Chondrocyte (in vitro differentiated cells): ENCODE results near the gene BAG1. TPM values are rescaled to one million over a fixed set of nuclear protein-coding genes. Genes with fewer than 3 reads are reported as not detected.

Experiments used
- DNase-seq: peaks from one replicate; pipeline ENCODE4 v3.0.0; 2021; ENCODE audit warnings: mixed read lengths, low spot score
- H3K27ac Mint-ChIP-seq: one replicate; pipeline ENCODE4 v1.8.0; 2021; ENCODE audit warnings: mild to moderate bottlenecking, moderate library complexity, mixed read lengths; ENCODE audit not compliant: unreplicated experiment
- H3K27me3 Mint-ChIP-seq: 2 replicates; pipeline ENCODE4 v1.8.0; 2021; ENCODE audit warnings: low read depth, mixed read lengths
- H3K36me3 Mint-ChIP-seq: 2 replicates; pipeline ENCODE4 v1.8.0; 2021; ENCODE audit warnings: low read depth, mixed read lengths
- H3K4me1 Mint-ChIP-seq: 2 replicates; pipeline ENCODE4 v1.8.0; 2021; ENCODE audit warnings: low read depth, mild to moderate bottlenecking, mixed read lengths
- H3K4me3 Mint-ChIP-seq: one replicate; pipeline ENCODE4 v1.8.0; 2021; ENCODE audit warnings: mild to moderate bottlenecking, moderate library complexity, mixed read lengths; ENCODE audit not compliant: unreplicated experiment
- H3K9me3 Mint-ChIP-seq: 2 replicates; pipeline ENCODE4 v1.8.0; 2021; ENCODE audit warnings: low read depth, mixed read lengths
- total RNA-seq: library from RNA; stranded (reverse); gene quantifications from 3 replicates; pipeline ENCODE4 v1.2.1, GENCODE V29; 2021
- TF ChIP-seq, protein P1 (sequence below): fragments of 200-600 bp; sonication (generic); IDR thresholded peaks from 2 replicates; pipeline ENCODE4 v1.5.0; 2021; ENCODE audit warnings: antibody characterized with exemption, mild to moderate bottlenecking, moderate library complexity

BAG1 gene
- total RNA-seq, 1 donor from 2014 or later: 51.1 TPM

DNA sequence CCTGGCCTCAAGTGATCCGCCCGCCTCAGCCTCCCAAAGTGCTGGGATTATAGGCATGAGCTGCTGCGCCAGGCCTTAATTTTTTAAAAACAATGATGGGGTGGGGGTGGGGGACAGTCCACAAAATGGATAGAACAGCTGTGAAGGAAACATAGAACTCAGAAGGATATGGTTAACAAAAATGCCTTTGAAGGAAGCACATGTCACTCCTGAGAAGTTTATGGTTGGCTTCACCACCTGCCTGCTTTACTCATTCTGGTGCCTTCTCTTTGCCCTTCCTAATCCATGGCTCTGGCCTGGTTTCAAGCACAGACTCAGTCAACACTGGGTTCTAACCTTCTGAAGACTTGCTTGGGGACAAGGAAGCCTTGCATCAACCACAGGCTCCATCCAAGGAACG is 10.3 kb downstream of the BAG1 start:
- H3K4me3 Mint-ChIP-seq: no peak overlapping the region
- H3K4me1 Mint-ChIP-seq: no peaks in the 10 kb centered on the region
- no peaks in the 10 kb centered on the region for H3K9me3 Mint-ChIP-seq
- H3K27ac Mint-ChIP-seq: no peak overlapping the region
- peaks cover 33% of the 10 kb centered on the region for H3K36me3 Mint-ChIP-seq
- TF ChIP-seq, protein P1, sequence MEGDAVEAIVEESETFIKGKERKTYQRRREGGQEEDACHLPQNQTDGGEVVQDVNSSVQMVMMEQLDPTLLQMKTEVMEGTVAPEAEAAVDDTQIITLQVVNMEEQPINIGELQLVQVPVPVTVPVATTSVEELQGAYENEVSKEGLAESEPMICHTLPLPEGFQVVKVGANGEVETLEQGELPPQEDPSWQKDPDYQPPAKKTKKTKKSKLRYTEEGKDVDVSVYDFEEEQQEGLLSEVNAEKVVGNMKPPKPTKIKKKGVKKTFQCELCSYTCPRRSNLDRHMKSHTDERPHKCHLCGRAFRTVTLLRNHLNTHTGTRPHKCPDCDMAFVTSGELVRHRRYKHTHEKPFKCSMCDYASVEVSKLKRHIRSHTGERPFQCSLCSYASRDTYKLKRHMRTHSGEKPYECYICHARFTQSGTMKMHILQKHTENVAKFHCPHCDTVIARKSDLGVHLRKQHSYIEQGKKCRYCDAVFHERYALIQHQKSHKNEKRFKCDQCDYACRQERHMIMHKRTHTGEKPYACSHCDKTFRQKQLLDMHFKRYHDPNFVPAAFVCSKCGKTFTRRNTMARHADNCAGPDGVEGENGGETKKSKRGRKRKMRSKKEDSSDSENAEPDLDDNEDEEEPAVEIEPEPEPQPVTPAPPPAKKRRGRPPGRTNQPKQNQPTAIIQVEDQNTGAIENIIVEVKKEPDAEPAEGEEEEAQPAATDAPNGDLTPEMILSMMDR: no peak
- H3K27me3 Mint-ChIP-seq: no peaks in the 10 kb centered on the region
- no peak for DNase-seq

DNA sequence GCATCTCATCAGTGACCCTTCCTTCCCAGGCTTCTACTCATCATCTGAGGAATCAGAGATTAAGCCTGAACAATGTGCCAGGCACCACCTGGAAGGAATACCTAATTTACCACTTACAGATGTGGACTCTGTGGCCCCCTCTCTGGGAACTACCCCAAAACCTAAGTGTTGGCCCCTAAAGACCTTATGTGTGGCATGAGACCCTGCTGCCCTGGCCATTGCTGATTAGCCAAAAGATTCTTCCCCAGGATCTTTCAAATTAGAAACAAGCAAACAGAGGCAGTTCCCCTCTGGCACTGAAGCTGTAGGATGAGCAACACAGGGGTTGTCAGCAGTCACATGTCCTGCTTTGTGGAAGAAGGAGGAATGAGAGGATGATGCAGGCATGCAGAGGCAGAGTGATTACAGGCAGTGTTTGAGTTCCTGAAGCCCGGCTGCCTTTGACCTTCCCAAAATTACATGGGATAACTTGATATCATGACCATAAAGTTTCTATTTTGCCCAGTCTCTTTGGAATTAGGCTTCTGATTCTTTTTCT is 14.0 kb downstream of the BAG1 start:
- Mint-ChIP-seq H3K4me1 (no peaks in the 10 kb centered on the region), H3K9me3 (no peaks in the 10 kb centered on the region), H3K4me3 (no peak overlapping the region), H3K27me3 (no peaks in the 10 kb centered on the region), H3K36me3 (peaks cover 15% of the 10 kb centered on the region), H3K27ac (no peak overlapping the region)
- no peak for DNase-seq
- TF ChIP-seq, protein P1: no peak

DNA sequence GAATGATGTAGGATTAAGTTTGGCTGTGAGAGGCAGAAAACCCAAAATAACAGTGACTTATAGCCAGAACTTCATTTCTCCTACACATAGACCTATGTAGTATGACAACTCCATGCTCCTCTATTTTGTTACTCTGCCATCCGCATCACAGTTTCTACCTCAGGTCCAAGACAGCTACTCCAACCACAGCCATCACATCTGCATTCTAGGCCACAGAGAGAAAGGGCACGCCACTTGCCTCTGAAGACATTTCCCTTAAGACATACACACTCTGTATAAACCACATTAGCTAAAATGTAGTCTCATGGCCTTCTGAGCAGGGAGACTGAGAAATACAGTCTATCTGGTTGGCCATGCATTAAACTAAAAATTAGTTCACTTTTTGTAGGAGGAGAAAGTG is 14.5 kb downstream of the BAG1 start:
- TF ChIP-seq, protein P1: no peak
- Mint-ChIP-seq H3K27ac (no peak overlapping the region), H3K27me3 (no peaks in the 10 kb centered on the region), H3K4me1 (no peaks in the 10 kb centered on the region), H3K36me3 (peaks cover 13% of the 10 kb centered on the region), H3K4me3 (no peak overlapping the region), H3K9me3 (no peaks in the 10 kb centered on the region)
- no peak for DNase-seq

DNA sequence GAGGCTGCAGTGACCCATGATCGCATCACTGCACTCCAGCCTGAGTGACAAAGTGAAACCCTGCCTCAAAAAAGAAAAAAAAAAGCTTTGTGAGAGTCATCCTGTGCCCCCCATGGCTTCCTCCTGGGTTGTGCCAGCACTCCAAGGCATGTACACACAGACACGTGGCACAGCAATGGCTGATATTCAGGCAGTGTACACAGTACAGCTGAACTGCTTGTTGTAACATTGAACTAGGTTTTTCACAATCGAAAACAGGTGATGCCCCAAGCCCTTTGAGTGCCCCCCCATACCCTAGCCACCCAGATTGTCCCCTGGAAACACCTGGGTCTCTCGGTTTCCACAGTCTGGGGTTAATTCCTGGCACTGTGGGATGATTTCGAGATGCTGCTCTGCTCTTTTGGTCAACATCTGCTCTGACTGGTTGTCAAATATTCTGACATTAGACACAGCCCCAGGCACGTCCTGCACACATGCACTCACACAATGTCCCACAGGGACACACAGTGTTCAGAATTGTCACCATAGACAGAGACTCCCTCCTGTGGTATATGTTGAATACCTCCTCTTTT is 15.3 kb downstream of the BAG1 start:
- no peak for DNase-seq
- no peak overlapping the region for H3K27ac Mint-ChIP-seq
- no peaks in the 10 kb centered on the region for H3K27me3 Mint-ChIP-seq
- H3K4me3 Mint-ChIP-seq: no peak overlapping the region
- peaks cover 8% of the 10 kb centered on the region for H3K36me3 Mint-ChIP-seq
- TF ChIP-seq, protein P1: no peak
- H3K4me1 Mint-ChIP-seq: no peaks in the 10 kb centered on the region
- no peaks in the 10 kb centered on the region for H3K9me3 Mint-ChIP-seq

DNA sequence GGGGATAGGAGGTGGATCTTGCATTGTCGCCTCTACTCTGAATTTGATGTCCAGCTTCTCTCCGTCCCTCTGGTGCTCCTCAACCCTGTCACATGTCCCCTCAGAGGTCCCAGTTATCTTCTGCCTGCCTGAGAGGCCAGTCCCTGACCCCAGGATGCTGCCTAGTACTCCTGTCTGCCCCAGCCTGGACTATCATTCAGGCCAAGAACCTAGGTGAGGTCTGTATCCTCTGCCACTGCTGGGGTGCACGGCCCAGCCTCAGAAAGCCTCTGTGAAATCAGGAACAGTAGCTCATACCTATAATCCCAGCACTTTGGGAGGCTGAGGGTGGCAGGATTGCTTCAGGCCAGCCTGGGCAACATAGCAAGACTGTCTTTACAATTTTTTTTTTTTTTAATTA is 15.9 kb downstream of the BAG1 start:
- DNase-seq: no peak
- TF ChIP-seq, protein P1: no peak
- Mint-ChIP-seq H3K36me3 (peaks cover 8% of the 10 kb centered on the region), H3K4me3 (no peak overlapping the region), H3K4me1 (no peaks in the 10 kb centered on the region), H3K9me3 (no peaks in the 10 kb centered on the region), H3K27ac (no peak overlapping the region), H3K27me3 (no peaks in the 10 kb centered on the region)
